ENCODE results near the gene GAS5. TPM values are rescaled to one million over a fixed set of nuclear protein-coding genes. Genes with fewer than 3 reads are reported as not detected.

GAS5 gene
- total and polyA plus RNA-seq, 2 experiments from 2014 or later, result 979 to 992 TPM

DNA sequence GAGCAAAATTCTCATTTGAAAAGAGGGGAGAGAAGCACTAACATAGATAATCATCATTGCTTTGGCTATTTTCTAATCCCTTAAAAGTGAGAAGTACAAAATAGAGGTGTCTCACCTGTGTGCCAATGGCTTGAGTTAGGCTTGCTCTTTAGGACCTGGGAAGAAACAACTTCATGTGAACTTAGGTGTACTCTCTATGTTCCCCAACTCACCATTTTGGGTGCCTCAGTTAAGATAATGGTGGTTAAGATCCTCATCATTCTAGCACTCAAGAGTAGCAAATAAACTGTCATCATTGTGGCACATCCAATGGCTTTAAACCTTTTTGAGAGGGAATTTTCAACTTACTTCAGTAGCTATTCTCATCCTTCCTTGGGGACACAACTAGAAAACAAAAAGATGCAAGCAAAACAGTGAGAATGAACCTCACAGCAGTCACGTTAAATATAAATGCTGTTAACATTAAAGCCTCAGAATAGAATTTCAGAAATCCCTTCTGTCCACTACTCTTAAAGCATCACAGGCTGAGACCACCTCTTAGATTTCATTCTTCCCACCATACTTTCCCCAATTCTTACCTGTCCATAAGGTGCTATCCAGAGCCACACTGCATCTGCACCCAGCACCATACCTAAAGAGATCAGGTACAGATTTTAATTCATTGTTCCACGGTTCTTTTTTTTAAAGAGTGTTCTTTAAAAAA is 1.2 kb downstream of the GAS5 start:
- Histone ChIP-seq H3K27me3 (ENCODE audit: insufficient read depth) (no peaks in the 10 kb centered on the region), H2AFZ (no peak overlapping the region), H3K79me2 (replicated peaks; ENCODE audit: insufficient read depth) (peaks cover 54% of the 10 kb centered on the region), H3K9me2 (ENCODE audit: insufficient read depth) (no peaks in the 10 kb centered on the region), H3K4me2 (peak overlapping the region; percentile 87), H3F3A (replicated peaks; ENCODE audit: low read depth) (peaks cover 66% of the 10 kb centered on the region), H3K27ac (ENCODE audit: low read depth) (peak overlapping the region; percentile 96), H3K4me1 (ENCODE audit: insufficient read depth) (peaks cover 35% of the 10 kb centered on the region), H4K20me1 (replicated peaks; ENCODE audit: insufficient read depth) (peaks cover 16% of the 10 kb centered on the region), H3K4me3 (peak overlapping the region; percentile 90), H3K36me3 (ENCODE audit: insufficient read depth) (peaks cover 42% of the 10 kb centered on the region)
- Mint-ChIP-seq H3K36me3 (ENCODE audit: low read depth) (peaks cover 74% of the 10 kb centered on the region), H3K27me3 (ENCODE audit: insufficient read depth, low read depth, poor library complexity) (peaks cover 50% of the 10 kb centered on the region), H3K4me1 (peaks cover 40% of the 10 kb centered on the region), H3K9me3 (peaks cover 13% of the 10 kb centered on the region; the same call in 2 of the 3 replicates), H3K27ac (peak overlapping the region; percentile 100), H3K4me3 (peak overlapping the region; percentile 100)
- ATAC-seq, result no peak
- TF ChIP-seq POLR2AphosphoS5 (IDR thresholded peaks at IDR 0.05; ENCODE audit: low read depth) (peak; percentile 7; the same call in 1 of the 2 replicates), NANOG (IDR thresholded peaks at IDR 0.05; ENCODE audit: borderline replicate concordance) (no peak)
- no peak for DNase-seq (ENCODE audit: low spot score)

GRCh38 chr1:173865468-173866164 is 2.2 kb downstream of the GAS5 start:
- H4K20me1 ChIP-seq (replicated peaks; ENCODE audit: insufficient read depth), result peaks cover 16% of the 10 kb centered on the region

GRCh38 chr1:173864179-173864867 is 3.5 kb downstream of the GAS5 start:
- Histone ChIP-seq H3K27ac (ENCODE audit: low read depth) (peak overlapping the region; percentile 96), H3K79me2 (replicated peaks; ENCODE audit: insufficient read depth) (peaks cover 38% of the 10 kb centered on the region), H3F3A (replicated peaks; ENCODE audit: low read depth) (peaks cover 70% of the 10 kb centered on the region), H3K4me2 (peak overlapping the region; percentile 87), H3K27me3 (ENCODE audit: insufficient read depth) (no peaks in the 10 kb centered on the region), H3K36me3 (ENCODE audit: insufficient read depth) (peaks cover 39% of the 10 kb centered on the region), H4K20me1 (replicated peaks; ENCODE audit: insufficient read depth) (peaks cover 16% of the 10 kb centered on the region), H3K4me1 (ENCODE audit: insufficient read depth) (peaks cover 28% of the 10 kb centered on the region), H3K4me3 (peak overlapping the region; percentile 90), H2AFZ (no peak overlapping the region), H3K9me2 (ENCODE audit: insufficient read depth) (no peaks in the 10 kb centered on the region)
- Mint-ChIP-seq H3K27me3 (ENCODE audit: insufficient read depth, low read depth, poor library complexity) (peaks cover 59% of the 10 kb centered on the region), H3K36me3 (ENCODE audit: low read depth) (peaks cover 76% of the 10 kb centered on the region), H3K4me3 (peak overlapping the region; percentile 100), H3K27ac (peak overlapping the region; percentile 94), H3K4me1 (peaks cover 22% of the 10 kb centered on the region), H3K9me3 (peaks cover 13% of the 10 kb centered on the region; the same call in 2 of the 3 replicates)
- ATAC-seq (no peak), DNase-seq (ENCODE audit: low spot score) (no peak)
- TF ChIP-seq STAT1 (IDR thresholded peaks at IDR 0.05; ENCODE audit: unreplicated experiment), result no peak
- no peak for TF ChIP-seq CTCF (conservative IDR thresholded peaks at IDR 0.05; ENCODE audit: low read depth in 2 of 2)
- TF ChIP-seq ETS1 (IDR thresholded peaks at IDR 0.05), result no peak
- TF ChIP-seq POLR2AphosphoS5 (IDR thresholded peaks at IDR 0.05; ENCODE audit: low read depth), result no peak
- no peak for TF ChIP-seq EZH2phosphoT487 (IDR thresholded peaks at IDR 0.05; ENCODE audit: unreplicated experiment)
- no peak for TF ChIP-seq REST (IDR thresholded peaks at IDR 0.05; ENCODE audit: unreplicated experiment)
- no peak for TF ChIP-seq JUNB (IDR thresholded peaks at IDR 0.05; ENCODE audit: unreplicated experiment)

More at GRCh38 chr1:173865468-173866164, 2.2 kb downstream of the GAS5 start:
- Histone ChIP-seq H3K4me1 (ENCODE audit: insufficient read depth) (peaks cover 35% of the 10 kb centered on the region), H3K27ac (ENCODE audit: low read depth) (peak overlapping the region; percentile 96), H3K36me3 (ENCODE audit: insufficient read depth) (peaks cover 39% of the 10 kb centered on the region), H3K9me2 (ENCODE audit: insufficient read depth) (no peaks in the 10 kb centered on the region), H2AFZ (no peak overlapping the region), H3K4me2 (peak overlapping the region; percentile 87), H3F3A (replicated peaks; ENCODE audit: low read depth) (peaks cover 71% of the 10 kb centered on the region), H3K4me3 (peak overlapping the region; percentile 90), H3K79me2 (replicated peaks; ENCODE audit: insufficient read depth) (peaks cover 45% of the 10 kb centered on the region), H3K27me3 (ENCODE audit: insufficient read depth) (no peaks in the 10 kb centered on the region)
- TF ChIP-seq NANOG (IDR thresholded peaks at IDR 0.05; ENCODE audit: borderline replicate concordance) (no peak), JUNB (IDR thresholded peaks at IDR 0.05; ENCODE audit: unreplicated experiment) (no peak), POLR2AphosphoS5 (IDR thresholded peaks at IDR 0.05; ENCODE audit: low read depth) (peak; percentile 56; the same call in 1 of the 2 replicates), ZNF331 (CRISPR knock-in tag; IDR thresholded peaks at IDR 0.05; ENCODE audit: low read depth) (0 out of 2 replicates have a peak, but pooled peaks have one; percentile 26), CREB1 (CRISPR knock-in tag; IDR thresholded peaks at IDR 0.05; ENCODE audit: low read depth) (no peak), STAT1 (IDR thresholded peaks at IDR 0.05; ENCODE audit: unreplicated experiment) (no peak)
- DNase-seq (ENCODE audit: low spot score), result no peak
- Mint-ChIP-seq H3K4me1 (peaks cover 33% of the 10 kb centered on the region), H3K27me3 (ENCODE audit: insufficient read depth, low read depth, poor library complexity) (peaks cover 57% of the 10 kb centered on the region), H3K4me3 (peak overlapping the region; percentile 100), H3K36me3 (ENCODE audit: low read depth) (peaks cover 74% of the 10 kb centered on the region), H3K9me3 (peaks cover 13% of the 10 kb centered on the region; the same call in 2 of the 3 replicates), H3K27ac (peak overlapping the region; percentile 100)
- ATAC-seq, result no peak
